Osteoblast (primary cell): ENCODE results near the gene FLNC. TPM values are rescaled to one million over a fixed set of nuclear protein-coding genes. Genes with fewer than 3 reads are reported as not detected.

Experiments used
- DNase-seq: peaks from one replicate; pipeline ENCODE4 v3.0.0; 2011; ENCODE audit warnings: low spot score, mixed read lengths; ENCODE audit not compliant: insufficient read length; ENCODE audit errors: missing footprints
- H2AFZ ChIP-seq: 2 replicates; pipeline ENCODE4 v1.6.0; 2011; ENCODE audit warnings: mild to moderate bottlenecking, low read length
- H3K27ac ChIP-seq: 2 replicates; pipeline ENCODE4 v1.5.1; 2011; ENCODE audit warnings: mild to moderate bottlenecking, low read depth, low read length, moderate library complexity
- H3K27me3 ChIP-seq: 2 replicates; pipeline ENCODE4 v1.6.0; 2012; ENCODE audit warnings: mild to moderate bottlenecking, control low read depth, inconsistent platforms, low read length, moderate library complexity; ENCODE audit not compliant: insufficient read depth
- H3K36me3 ChIP-seq: 2 replicates; pipeline ENCODE4 v1.5.1; 2011; ENCODE audit warnings: mild to moderate bottlenecking, low read length, control low read depth, moderate library complexity; ENCODE audit not compliant: insufficient read depth
- H3K4me1 ChIP-seq: 2 replicates; pipeline ENCODE4 v1.5.1; 2011; ENCODE audit warnings: mild to moderate bottlenecking, low read length, control low read depth, moderate library complexity; ENCODE audit not compliant: insufficient read depth
- H3K4me2 ChIP-seq: 2 replicates; pipeline ENCODE4 v1.6.0; 2011; ENCODE audit warnings: mild to moderate bottlenecking, low read length; ENCODE audit not compliant: insufficient read depth
- H3K4me3 ChIP-seq: fragments of 200-600 bp; sonication (generic); 3 replicates; pipeline ENCODE4 v1.5.1; 2012; ENCODE audit warnings: mild to moderate bottlenecking, low read length, inconsistent platforms; ENCODE audit not compliant: insufficient read depth
- H3K79me2 ChIP-seq: 2 replicates; pipeline ENCODE4 v1.6.0; 2012; ENCODE audit warnings: mild to moderate bottlenecking, low read length, control low read depth, inconsistent platforms; ENCODE audit not compliant: insufficient read depth
- H3K9me3 ChIP-seq: 2 replicates; pipeline ENCODE4 v1.5.1; 2011; ENCODE audit warnings: low read depth, low read length, control low read depth
- H4K20me1 ChIP-seq: 2 replicates; pipeline ENCODE4 v1.6.0; 2012; ENCODE audit warnings: mild to moderate bottlenecking, low read length, control low read depth; ENCODE audit not compliant: insufficient read depth
- total RNA-seq: library from RNA; depleted of rRNA; stranded (reverse); fragments of >200 nt; gene quantifications from 2 replicates; pipeline ENCODE4 v1.2.3, GENCODE V29; 2012
- TF ChIP-seq, protein P1 (sequence below): IDR thresholded peaks from 2 replicates; pipeline ENCODE4 v1.5.1; 2011; ENCODE audit warnings: mild to moderate bottlenecking, low read depth, low read length, moderate library complexity; ENCODE audit errors: extremely low read depth

Gene FLNC
- total RNA-seq, 1 donor = 130 TPM

- Histone ChIP-seq H3K4me1 (peaks cover 3% of the 10 kb centered on the region), H4K20me1 (no peaks in the 10 kb centered on the region), H3K4me2 (no peak overlapping the region), H3K27ac (no peak overlapping the region), H3K9me3 (no peaks in the 10 kb centered on the region), H3K27me3 (peaks cover 15% of the 10 kb centered on the region), H3K36me3 (no peaks in the 10 kb centered on the region), H2AFZ (no peak overlapping the region), H3K4me3 (no peak overlapping the region), H3K79me2 (no peaks in the 10 kb centered on the region)
- DNase-seq = no peak
- TF ChIP-seq, protein P1, sequence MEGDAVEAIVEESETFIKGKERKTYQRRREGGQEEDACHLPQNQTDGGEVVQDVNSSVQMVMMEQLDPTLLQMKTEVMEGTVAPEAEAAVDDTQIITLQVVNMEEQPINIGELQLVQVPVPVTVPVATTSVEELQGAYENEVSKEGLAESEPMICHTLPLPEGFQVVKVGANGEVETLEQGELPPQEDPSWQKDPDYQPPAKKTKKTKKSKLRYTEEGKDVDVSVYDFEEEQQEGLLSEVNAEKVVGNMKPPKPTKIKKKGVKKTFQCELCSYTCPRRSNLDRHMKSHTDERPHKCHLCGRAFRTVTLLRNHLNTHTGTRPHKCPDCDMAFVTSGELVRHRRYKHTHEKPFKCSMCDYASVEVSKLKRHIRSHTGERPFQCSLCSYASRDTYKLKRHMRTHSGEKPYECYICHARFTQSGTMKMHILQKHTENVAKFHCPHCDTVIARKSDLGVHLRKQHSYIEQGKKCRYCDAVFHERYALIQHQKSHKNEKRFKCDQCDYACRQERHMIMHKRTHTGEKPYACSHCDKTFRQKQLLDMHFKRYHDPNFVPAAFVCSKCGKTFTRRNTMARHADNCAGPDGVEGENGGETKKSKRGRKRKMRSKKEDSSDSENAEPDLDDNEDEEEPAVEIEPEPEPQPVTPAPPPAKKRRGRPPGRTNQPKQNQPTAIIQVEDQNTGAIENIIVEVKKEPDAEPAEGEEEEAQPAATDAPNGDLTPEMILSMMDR = no peak
Observed at GRCh38 chr7:128785738-128786137, 44.5 kb upstream of the FLNC start.

GRCh38 chr7:128788446-128789412 lies 41.5 kb upstream of the FLNC start:
- H3K36me3 ChIP-seq = no peaks in the 10 kb centered on the region
- H3K9me3 ChIP-seq = no peaks in the 10 kb centered on the region
- no peak overlapping the region for H2AFZ ChIP-seq
- DNase-seq = no peak
- no peaks in the 10 kb centered on the region for H4K20me1 ChIP-seq
- no peaks in the 10 kb centered on the region for H3K79me2 ChIP-seq
- no peak overlapping the region for H3K4me3 ChIP-seq
- no peak overlapping the region for H3K27ac ChIP-seq
- TF ChIP-seq, protein P1 = no peak
- H3K4me2 ChIP-seq = no peak overlapping the region
- H3K27me3 ChIP-seq = peaks cover 15% of the 10 kb centered on the region
- H3K4me1 ChIP-seq = no peaks in the 10 kb centered on the region

DNA sequence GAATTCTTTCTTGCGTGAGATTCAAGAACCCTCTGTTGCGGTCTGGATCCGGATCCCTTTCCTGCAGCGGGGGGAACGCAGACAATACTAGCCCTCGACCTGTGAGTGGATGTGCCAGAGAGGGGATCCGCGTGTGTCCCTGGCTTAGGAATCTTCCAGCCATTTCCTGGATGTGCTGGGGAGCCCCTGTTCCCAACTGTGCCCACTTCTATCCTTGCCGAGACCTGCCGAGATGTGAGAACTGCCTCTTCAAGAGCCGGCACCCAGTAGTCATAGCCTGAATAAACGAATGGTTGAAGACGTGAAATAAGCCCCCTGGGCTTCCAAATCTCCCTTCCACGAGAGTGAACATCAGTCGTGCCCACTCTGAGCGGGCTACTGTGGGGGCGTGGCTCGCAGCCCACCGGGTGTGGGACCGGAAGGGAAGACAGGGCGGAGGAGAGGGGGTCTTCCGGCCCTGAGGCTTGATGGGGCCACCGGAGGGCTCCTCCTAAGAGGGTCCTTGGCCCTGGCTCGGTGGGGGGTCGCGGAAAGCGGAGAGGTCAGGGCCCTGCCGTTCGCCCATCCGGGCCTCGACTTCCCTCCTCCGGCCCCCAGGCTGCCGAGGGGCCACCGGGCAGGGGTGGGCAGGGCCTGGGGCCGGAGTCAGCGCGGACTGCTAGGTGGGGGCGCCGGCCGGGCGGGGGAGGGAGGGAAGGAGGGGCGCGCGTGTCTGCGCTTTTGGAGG lies 39.7 kb upstream of the FLNC start:
- peak overlapping the region; percentile 80 for H3K4me3 ChIP-seq
- peak overlapping the region; percentile 90 for H3K4me2 ChIP-seq
- no peaks in the 10 kb centered on the region for H4K20me1 ChIP-seq
- TF ChIP-seq, protein P1 = no peak
- peak overlapping the region; percentile 77 for H2AFZ ChIP-seq
- no peak overlapping the region for H3K27ac ChIP-seq
- H3K9me3 ChIP-seq = no peaks in the 10 kb centered on the region
- peaks cover 15% of the 10 kb centered on the region for H3K27me3 ChIP-seq
- H3K36me3 ChIP-seq = no peaks in the 10 kb centered on the region
- no peak for DNase-seq
- H3K79me2 ChIP-seq = no peaks in the 10 kb centered on the region
- no peaks in the 10 kb centered on the region for H3K4me1 ChIP-seq
